Activated CD4-positive, CD25-positive, alpha-beta regulatory T cell treated with anti-CD3 and anti-CD28 coated beads, Interleukin-2, amount 50 U/mL, for 72 hours (primary cell): ENCODE measurements around the gene MEF2B.
A peak's percentile ranks its signal among the peaks of the same experiment; 100 is the strongest.

Experiments used
- DNase-seq: peaks from one replicate; pipeline ENCODE4 v3.0.0; 2021

The MEF2B gene

GRCh38 chr19:19170053-19170872 is at the start of gene MEF2B:
Gene MEF2B, minus strand, starts transcription at chr19:19170263. Its CDS starts 19,528 bp downstream, at chr19:19150735.
- DNase-seq, result peak; percentile 81

DNA sequence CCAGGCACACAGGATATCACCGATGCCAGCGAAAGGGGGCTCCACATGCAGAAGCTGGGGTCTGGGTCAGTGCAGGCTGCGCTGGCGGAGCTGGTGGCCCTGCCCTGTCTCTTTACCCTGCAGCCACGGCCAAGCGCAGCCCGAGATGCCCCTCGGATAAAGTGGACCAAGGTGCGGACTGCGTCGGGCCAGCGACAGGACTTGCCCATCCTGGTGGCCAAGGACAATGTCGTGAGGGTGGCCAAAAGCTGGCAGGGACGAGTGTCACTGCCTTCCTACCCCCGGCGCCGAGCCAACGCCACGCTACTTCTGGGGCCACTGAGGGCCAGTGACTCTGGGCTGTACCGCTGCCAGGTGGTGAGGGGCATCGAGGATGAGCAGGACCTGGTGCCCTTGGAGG is 48.8 kb upstream of the MEF2B start:
- DNase-seq, result no peak

DNA sequence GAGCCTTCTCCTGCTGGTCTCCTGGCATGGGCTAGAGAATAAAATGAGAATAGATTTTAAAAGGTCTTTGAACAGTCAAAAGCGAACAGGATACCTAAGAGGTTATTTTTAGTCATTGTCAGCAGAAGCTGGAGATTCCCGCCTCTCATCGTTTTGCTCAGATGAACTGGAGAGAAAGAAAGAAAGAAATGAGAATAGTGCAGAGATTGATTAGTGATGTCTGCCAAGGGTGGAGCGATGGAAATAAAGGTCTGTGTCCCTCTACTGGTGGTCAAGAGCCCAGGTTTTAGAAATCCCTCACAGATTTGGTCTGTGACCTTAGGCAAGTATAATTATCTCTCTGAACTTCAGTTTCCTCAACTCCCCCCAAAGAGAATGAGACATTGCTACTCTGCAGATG is 47.0 kb upstream of the MEF2B start:
- no peak for DNase-seq

DNA sequence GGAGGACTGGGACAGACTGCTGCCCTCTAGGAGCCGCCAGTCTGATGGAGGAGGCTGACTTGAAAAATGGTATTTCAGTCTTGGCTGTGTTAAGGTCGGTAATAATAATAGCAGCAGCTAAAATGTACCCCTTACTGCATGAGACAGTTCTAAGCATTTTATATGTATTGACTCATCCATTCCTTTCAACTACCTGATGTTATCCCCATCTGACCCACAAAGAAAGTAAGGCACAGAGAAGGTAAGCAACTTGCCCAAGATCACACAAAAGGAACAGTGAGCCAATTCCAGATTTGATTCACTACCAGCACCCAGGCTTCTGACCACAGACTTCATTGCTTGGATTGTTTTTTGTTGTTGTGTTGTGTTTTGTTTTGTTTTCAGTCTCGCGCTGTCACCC is 45.7 kb upstream of the MEF2B start:
- DNase-seq, result no peak

GRCh38 chr19:19214892-19215291 is 44.8 kb upstream of the MEF2B start:
- no peak for DNase-seq

- DNase-seq, result no peak
Measured at GRCh38 chr19:19214159-19214490, 44.1 kb upstream of the MEF2B start.

- no peak for DNase-seq
Measured at GRCh38 chr19:19213426-19214158, 43.5 kb upstream of the MEF2B start.

- no peak for DNase-seq
Measured at GRCh38 chr19:19212916-19213315, 42.9 kb upstream of the MEF2B start.

DNA sequence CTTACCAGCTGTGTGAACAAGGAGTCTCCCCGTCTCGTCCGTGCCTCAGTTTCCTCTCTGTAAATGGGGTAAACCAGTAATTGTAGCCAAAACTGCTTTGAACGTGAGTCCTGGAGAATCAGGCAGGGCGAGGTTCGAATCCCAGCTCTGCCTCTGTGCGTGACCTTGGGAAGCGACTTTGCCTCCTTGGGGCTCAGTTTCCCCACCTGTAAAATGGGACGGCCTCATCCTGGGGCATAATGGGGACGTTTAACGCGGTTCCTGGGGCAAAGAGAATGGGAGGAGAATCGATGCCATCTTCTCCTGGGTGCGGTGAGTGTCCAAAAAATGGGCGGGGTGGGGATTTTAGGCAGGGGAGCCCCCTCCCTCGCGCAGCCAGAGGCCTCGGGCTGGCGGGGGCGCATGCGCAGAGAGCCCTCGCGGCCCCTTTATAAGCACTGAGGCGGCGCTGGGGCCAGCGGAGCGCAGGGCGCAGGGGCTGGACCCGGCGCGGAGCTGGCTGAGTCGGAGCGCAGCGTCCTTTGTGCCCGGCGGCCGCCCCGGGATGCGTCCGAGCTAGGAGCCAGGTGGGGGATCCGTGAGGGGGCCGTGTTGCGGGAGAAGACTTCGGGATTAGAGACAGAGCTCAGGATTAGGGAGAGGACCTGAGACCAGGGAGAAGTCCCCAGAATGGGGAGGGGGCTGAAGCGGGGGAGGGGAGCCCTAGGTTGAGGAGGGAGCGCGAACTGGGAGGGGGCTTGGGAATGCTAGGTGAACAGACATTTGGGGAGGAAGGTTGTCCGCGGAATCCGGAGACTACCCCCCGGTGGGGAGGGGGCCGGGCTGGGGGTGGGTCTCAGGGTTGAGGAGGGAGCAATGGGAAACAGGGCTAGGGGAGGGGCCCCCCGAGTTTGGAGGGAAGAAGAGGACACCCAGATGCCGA is 41.7 kb upstream of the MEF2B start, which contains the start of gene NCAN:
Gene NCAN (plus strand): TSS at position 460 of the 922 bp plus-strand sequence. CDS start 4,996 bp downstream, outside the sequence.
- no peak for DNase-seq

- DNase-seq, result no peak
Measured at GRCh38 chr19:19209372-19209771, 39.3 kb upstream of the MEF2B start.

GRCh38 chr19:19207637-19208572 is 37.8 kb upstream of the MEF2B start:
- no peak for DNase-seq

GRCh38 chr19:19206938-19207337 is 36.9 kb upstream of the MEF2B start:
- DNase-seq, result no peak

- no peak for DNase-seq
Measured at GRCh38 chr19:19205416-19206410, 35.6 kb upstream of the MEF2B start.

DNA sequence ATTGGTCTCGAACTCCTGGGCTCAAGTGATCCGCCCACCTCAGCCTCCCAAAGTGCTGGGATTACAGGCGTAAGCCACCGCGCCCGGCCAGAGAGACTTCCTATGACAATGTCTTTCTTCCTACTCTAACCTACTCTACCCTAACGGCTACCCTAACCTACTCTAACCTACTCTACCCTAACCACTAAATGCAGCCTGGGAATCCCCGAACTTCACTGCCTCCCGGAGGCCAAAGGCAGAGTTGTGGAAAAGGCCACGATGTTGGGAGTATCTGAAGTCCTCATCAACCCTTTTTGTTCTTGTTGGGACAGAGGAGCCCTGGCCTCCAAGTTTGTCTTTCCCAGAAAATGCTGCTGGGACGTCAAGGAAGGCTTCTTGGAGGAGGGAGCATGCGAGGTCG is 34.1 kb upstream of the MEF2B start:
- DNase-seq, result no peak

GRCh38 chr19:19203012-19203856 is 33.2 kb upstream of the MEF2B start, which contains the start of gene NR2C2AP:
Gene NR2C2AP, minus strand, starts transcription at chr19:19203414. Its CDS starts 354 bp downstream, at chr19:19203060.
- DNase-seq, result peak; percentile 94

DNA sequence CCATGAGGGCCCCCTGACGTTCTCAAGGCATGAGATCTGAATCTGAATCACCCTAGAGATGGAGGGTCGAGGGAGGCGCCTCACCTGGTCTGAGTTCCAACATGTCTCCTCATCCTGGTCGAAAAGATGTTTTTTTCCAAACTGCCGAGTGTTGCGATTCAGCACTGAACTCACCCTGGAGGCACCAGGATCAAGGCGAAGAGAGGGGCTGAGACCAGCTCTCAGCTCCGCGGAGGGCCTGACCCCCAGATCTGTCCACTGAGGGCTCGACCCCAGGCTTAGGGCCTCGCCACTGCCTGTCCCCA is 32.6 kb upstream of the MEF2B start:
- DNase-seq, result no peak

DNA sequence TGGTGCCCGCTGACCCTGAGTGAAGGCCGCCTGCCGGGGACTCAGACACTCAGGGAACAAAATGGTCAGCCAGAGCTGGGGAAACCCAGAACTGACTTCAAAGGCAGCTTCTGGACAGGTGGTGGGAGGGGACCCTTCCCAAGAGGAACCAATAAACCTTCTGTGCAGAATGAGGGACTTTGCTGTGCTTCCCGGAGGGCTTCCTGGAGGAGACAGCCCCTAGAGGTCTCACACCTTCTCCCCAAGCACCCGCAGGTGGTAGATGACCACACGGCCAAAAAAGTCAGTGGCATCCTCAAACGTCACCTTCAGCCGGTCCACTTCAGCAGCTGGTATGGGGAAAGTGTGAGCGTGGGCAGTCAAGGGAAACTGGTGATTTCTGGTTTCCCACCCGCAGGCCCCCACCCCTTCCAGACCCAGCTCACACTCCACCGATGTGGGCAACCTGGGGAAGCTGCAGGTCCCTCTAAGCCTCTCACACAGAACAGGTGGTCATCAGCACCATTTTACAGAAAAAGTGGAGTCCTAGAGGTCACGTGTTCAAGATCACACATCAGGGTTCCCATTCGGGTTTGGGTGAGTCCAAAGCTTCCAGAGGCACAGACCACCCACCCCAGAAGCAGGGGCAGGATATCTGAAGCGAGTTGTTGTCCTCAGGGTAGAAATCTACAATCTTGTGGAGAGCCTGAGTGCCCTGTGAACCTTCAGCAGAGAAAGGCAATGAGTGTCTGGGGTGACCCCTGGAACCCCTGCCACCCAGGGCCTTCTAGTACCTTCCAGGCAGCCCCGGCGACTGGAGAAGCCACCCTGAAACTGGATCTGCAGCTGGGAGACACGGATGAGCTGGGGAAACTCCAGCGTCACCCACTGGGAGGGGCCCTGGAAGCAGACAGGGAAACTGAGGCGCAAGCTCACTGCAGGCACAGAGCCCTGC is 31.9 kb upstream of the MEF2B start:
- DNase-seq, result no peak

DNA sequence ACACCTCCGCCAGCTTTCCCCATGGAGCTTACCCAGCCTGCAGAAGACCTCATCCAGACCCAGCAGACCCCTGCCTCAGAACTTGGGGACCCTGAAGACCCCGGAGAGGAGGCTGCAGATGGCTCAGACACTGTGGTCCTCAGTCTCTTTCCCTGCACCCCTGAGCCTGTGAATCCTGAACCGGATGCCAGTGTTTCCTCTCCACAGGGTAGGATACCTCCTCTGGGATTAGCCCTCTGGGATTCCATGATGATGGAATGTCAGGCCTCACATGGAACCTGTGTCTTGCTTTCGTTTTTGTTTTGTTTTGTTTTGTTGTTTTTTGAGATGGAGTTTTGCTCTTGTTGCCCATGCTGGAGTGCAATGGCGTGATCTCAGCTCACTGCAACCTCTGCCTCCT is 23.9 kb upstream of the MEF2B start:
- no peak for DNase-seq
